HepG2 (cell line): ENCODE results near the gene SETD1A. TPM values are rescaled to one million over a fixed set of nuclear protein-coding genes. Genes with fewer than 3 reads are reported as not detected.

Source experiments
- ARID4A ChIP-seq: sonication (generic); formaldehyde crosslinking; IDR thresholded peaks from 2 replicates; pipeline ENCODE4 v1.5.0; 2020; ENCODE audit warnings: mild to moderate bottlenecking, missing genetic modification reagents, borderline replicate concordance
- FIP1L1 ChIP-seq: fragments of 200-400 bp; formaldehyde crosslinking; IDR thresholded peaks from 2 replicates; pipeline ENCODE4 v1.6.1; 2018; ENCODE audit warnings: low read depth, mild to moderate bottlenecking, low read length, moderate library complexity, borderline replicate concordance; ENCODE audit not compliant: insufficient read depth
- HMG20B ChIP-seq: conservative IDR thresholded peaks from 2 replicates; pipeline ENCODE4 v1.6.1; 2016; ENCODE audit warnings: missing genetic modification reagents, missing compliant biosample characterization
- KAT2B ChIP-seq: fragments of 150-350 bp; IDR thresholded peaks from 2 replicates; pipeline ENCODE4 v1.6.1; 2014; ENCODE audit warnings: low read depth, low read length, borderline replicate concordance
- KDM1A ChIP-seq: IDR thresholded peaks from 2 replicates; pipeline ENCODE4 v1.6.1; 2016; ENCODE audit warnings: missing compliant biosample characterization
- KDM4B ChIP-seq: sonication (generic); formaldehyde crosslinking; IDR thresholded peaks from 2 replicates; pipeline ENCODE4 v1.4.0; 2020; ENCODE audit warnings: missing genetic modification reagents
- MAF1 ChIP-seq: sonication (generic); formaldehyde crosslinking; IDR thresholded peaks from 2 replicates; pipeline ENCODE4 v1.5.0; 2020; ENCODE audit warnings: missing genetic modification reagents, borderline replicate concordance
- STAT6 ChIP-seq: sonication (generic); formaldehyde crosslinking; IDR thresholded peaks from 2 replicates; pipeline ENCODE4 v1.4.0; 2020; ENCODE audit warnings: missing genetic modification reagents, mild to moderate bottlenecking, borderline replicate concordance
- ZMYM3 ChIP-seq: sonication (generic); formaldehyde crosslinking; IDR thresholded peaks from 2 replicates; pipeline ENCODE4 v1.5.1; 2020; ENCODE audit warnings: mild to moderate bottlenecking, missing genetic modification reagents
- ZNF121 ChIP-seq: sonication (generic); formaldehyde crosslinking; IDR thresholded peaks from 2 replicates; pipeline ENCODE4 v1.5.0; 2020; ENCODE audit warnings: mild to moderate bottlenecking, missing genetic modification reagents
- ZNF576 ChIP-seq: sonication (generic); formaldehyde crosslinking; IDR thresholded peaks from 2 replicates; pipeline ENCODE4 v1.4.0; 2020; ENCODE audit warnings: mild to moderate bottlenecking, missing genetic modification reagents
- polyA plus RNA-seq, 8 experiments: library from polyadenylated mRNA; depleted of rRNA in 3 of 8; stranded (reverse) in 7 of 8; unstranded in 1 of 8; fragments of >200 nt; fragmentation: Illumina TruSeq in 4 of 8; extraction: Trizol in 4 of 8; gene quantifications; 2 replicates each; pipeline versions ENCODE4 v1.2.1 to v1.2.3, GENCODE V29; 2011 to 2016; ENCODE audit warnings: low read depth in 4 of 8, missing spikeins in 1 of 8, mixed read lengths in 1 of 8; ENCODE audit not compliant: insufficient read depth in 1 of 8
- total RNA-seq, 5 experiments: library from RNA; depleted of rRNA; stranded (reverse); fragments of >200 nt; fragmentation: Illumina TruSeq; extraction: Trizol; gene quantifications; 2 replicates each; pipeline ENCODE4 v1.2.3, GENCODE V29; 2016; ENCODE audit warnings: low read depth in 1 of 5

SETD1A gene
- total and polyA plus RNA-seq, 2 of the 13 experiments (the other 11 are each of a cell fraction or from before 2014, with no cell fraction given) = 3.8 to 5.6 TPM

GRCh38 chr16:31023252-31023602 is 65.7 kb downstream of the SETD1A start (continued):
- TF ChIP-seq STAT6 (CRISPR knock-in tag) (0 out of 2 replicates have a peak, but pooled peaks have one; percentile 53), HMG20B (CRISPR knock-in tag) (no peak), ZMYM3 (CRISPR knock-in tag) (peak; percentile 65; the same call in 1 of the 2 replicates), ZNF576 (no peak), ZNF121 (peak; percentile 95), FIP1L1 (no peak), ARID4A (0 out of 2 replicates have a peak, but pooled peaks have one; percentile 9), KDM4B (no peak), MAF1 (CRISPR knock-in tag) (no peak), KDM1A (CRISPR knock-in tag) (no peak), KAT2B (no peak)
- TF ChIP-seq, all 625 proteins: peak for 6
